Measurements from ENCODE around the gene ZNF837.

Gene ZNF837

GRCh38 chr19:58335630-58336029 lies 45.2 kb downstream of the ZNF837 start:
- H3K4me3 ChIP-seq (ENCODE audit: low read depth, low read length): no peak overlapping the region
- DNase-seq (ENCODE audit: low read depth): no peak
- TF ChIP-seq CTCF (IDR thresholded peaks at IDR 0.05; ENCODE audit: insufficient read depth, low read depth, low read length, missing control alignments): no peak

GRCh38 chr19:58334691-58335249 lies 46.1 kb downstream of the ZNF837 start:
- H3K4me3 ChIP-seq (ENCODE audit: low read depth, low read length): no peak overlapping the region
- DNase-seq (ENCODE audit: low read depth): no peak
- no peak for TF ChIP-seq CTCF (IDR thresholded peaks at IDR 0.05; ENCODE audit: insufficient read depth, low read depth, low read length, missing control alignments)

GRCh38 chr19:58332697-58333096 lies 48.1 kb downstream of the ZNF837 start:
- H3K4me3 ChIP-seq (ENCODE audit: low read depth, low read length): no peak overlapping the region
- no peak for DNase-seq (ENCODE audit: low read depth)
- no peak for TF ChIP-seq CTCF (IDR thresholded peaks at IDR 0.05; ENCODE audit: insufficient read depth, low read depth, low read length, missing control alignments)

GRCh38 chr19:58330458-58330857 lies 50.4 kb downstream of the ZNF837 start:
- no peak for TF ChIP-seq CTCF (IDR thresholded peaks at IDR 0.05; ENCODE audit: insufficient read depth, low read depth, low read length, missing control alignments)
- no peak overlapping the region for H3K4me3 ChIP-seq (ENCODE audit: low read depth, low read length)
- DNase-seq (ENCODE audit: low read depth): no peak

GRCh38 chr19:58328999-58329398 lies 51.8 kb downstream of the ZNF837 start:
- peak; percentile 46 for DNase-seq (ENCODE audit: low read depth)
- peak; percentile 42 for TF ChIP-seq CTCF (IDR thresholded peaks at IDR 0.05; ENCODE audit: insufficient read depth, low read depth, low read length, missing control alignments)
- no peak overlapping the region for H3K4me3 ChIP-seq (ENCODE audit: low read depth, low read length)

GRCh38 chr19:58326914-58327726 lies 53.7 kb downstream of the ZNF837 start, which contains the start of gene ZSCAN22:
TSS of gene ZSCAN22 (plus strand) at chr19:58326994. CDS start at chr19:58334803, 7,809 bp downstream.
- no peak for TF ChIP-seq CTCF (IDR thresholded peaks at IDR 0.05; ENCODE audit: insufficient read depth, low read depth, low read length, missing control alignments)
- peak within 1 kb of the TSS; percentile 67 for H3K4me3 ChIP-seq (ENCODE audit: low read depth, low read length)
- peak; percentile 97 for DNase-seq (ENCODE audit: low read depth)
